ENCODE results near the gene RUSF1. TPM values are rescaled to one million over a fixed set of nuclear protein-coding genes. Genes with fewer than 3 reads are reported as not detected.
A peak's percentile ranks its signal among the peaks of the same experiment; 100 is the strongest.

RUSF1 gene
- total and polyA plus RNA-seq, 2 donors (not counting 1 experiment from before 2014, with no cell fraction given): 23.1 to 41.8 TPM

DNA sequence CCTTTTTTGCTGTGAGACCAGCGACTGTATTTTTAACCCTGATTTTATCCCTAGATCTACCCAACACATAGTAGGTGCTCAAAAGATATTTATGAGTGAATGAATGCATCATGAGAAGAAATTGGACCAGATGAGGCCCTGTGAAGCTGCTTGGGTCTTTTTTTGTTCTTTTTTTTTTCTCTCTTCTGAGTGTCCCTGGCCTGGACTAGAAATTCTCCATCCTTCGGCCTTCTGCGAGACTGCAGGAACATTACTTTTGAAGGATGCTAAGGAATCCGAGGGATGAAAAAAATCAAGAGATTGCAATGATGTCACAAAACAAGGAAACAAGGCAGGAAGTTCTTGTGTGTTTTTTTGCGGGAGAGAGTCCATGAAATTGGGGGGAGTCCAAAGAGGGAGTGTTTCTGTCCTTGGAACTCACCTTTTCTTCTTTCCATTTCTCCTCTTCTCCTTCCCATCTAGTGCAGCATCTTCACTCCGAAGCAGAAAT, 560 bp upstream of the RUSF1 start:
- DNase-seq (ENCODE audit: low read depth in 2 of 2): peak; percentile 57 to 65
- no peaks in the 10 kb centered on the region for H3K4me1 ChIP-seq (ENCODE audit: control insufficient read depth, extremely low read depth, insufficient read depth, low read length)
- peak overlapping the region; percentile 98 for H3K9ac ChIP-seq (ENCODE audit: insufficient read depth, low read length)
- peak overlapping the region; percentile 90 for H3K4me2 ChIP-seq (ENCODE audit: extremely low read depth, insufficient read depth, low read length)
- peak overlapping the region; percentile 81 to 96 (median 90) for H3K4me3 ChIP-seq (replicated peaks in 1 of 4; ENCODE audit: control extremely low read depth in 1 of 4, insufficient read depth in 1 of 4, low read depth in 3 of 4, low read length in 4 of 4)
- H3K79me2 ChIP-seq (ENCODE audit: control insufficient read depth, insufficient read depth, low read length): peaks cover 15% of the 10 kb centered on the region
- H3K9me3 ChIP-seq (ENCODE audit: control insufficient read depth, insufficient read depth, low read depth, low read length): no peaks in the 10 kb centered on the region
- TF ChIP-seq, protein P1, sequence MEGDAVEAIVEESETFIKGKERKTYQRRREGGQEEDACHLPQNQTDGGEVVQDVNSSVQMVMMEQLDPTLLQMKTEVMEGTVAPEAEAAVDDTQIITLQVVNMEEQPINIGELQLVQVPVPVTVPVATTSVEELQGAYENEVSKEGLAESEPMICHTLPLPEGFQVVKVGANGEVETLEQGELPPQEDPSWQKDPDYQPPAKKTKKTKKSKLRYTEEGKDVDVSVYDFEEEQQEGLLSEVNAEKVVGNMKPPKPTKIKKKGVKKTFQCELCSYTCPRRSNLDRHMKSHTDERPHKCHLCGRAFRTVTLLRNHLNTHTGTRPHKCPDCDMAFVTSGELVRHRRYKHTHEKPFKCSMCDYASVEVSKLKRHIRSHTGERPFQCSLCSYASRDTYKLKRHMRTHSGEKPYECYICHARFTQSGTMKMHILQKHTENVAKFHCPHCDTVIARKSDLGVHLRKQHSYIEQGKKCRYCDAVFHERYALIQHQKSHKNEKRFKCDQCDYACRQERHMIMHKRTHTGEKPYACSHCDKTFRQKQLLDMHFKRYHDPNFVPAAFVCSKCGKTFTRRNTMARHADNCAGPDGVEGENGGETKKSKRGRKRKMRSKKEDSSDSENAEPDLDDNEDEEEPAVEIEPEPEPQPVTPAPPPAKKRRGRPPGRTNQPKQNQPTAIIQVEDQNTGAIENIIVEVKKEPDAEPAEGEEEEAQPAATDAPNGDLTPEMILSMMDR (conservative IDR thresholded peaks at IDR 0.05 in 1 of 2, IDR thresholded peaks at IDR 0.05 in 1 of 2; ENCODE audit: low read depth in 1 of 2, low read length in 2 of 2): no peak
- no peak for TF ChIP-seq EZH2 (IDR thresholded peaks at IDR 0.05; ENCODE audit: low read length, missing control alignments)
- no peaks in the 10 kb centered on the region for H3K27me3 ChIP-seq (ENCODE audit: control insufficient read depth, insufficient read depth, low read length)
- H2AFZ ChIP-seq (ENCODE audit: low read length): peak overlapping the region; percentile 23
- no peaks in the 10 kb centered on the region for H4K20me1 ChIP-seq (ENCODE audit: control insufficient read depth, extremely low read depth, insufficient read depth, low read length)
- peak overlapping the region; percentile 97 for H3K27ac ChIP-seq (ENCODE audit: insufficient read depth, low read length)
- no peaks in the 10 kb centered on the region for H3K36me3 ChIP-seq (ENCODE audit: control insufficient read depth, insufficient read depth, low read length)

DNA sequence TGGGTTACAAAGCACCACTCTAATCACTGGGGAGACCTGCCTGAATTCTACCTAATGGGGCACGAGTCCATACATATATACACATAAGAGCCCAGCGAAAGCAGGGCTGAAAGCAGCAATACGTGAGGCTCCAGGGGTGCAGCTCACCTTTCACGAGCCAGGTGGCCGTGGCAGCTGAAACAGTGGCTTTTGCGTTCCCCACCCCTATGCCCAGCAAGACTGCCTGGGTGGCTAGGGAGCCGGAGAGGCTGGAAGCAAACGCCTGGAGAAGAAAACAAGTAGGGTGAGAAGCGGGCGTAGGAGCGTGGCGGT, 618 bp downstream of the RUSF1 start:
- H3K4me2 ChIP-seq (ENCODE audit: extremely low read depth, insufficient read depth, low read length): peak overlapping the region; percentile 75
- peak overlapping the region; percentile 98 for H3K9ac ChIP-seq (ENCODE audit: insufficient read depth, low read length)
- H3K36me3 ChIP-seq (ENCODE audit: control insufficient read depth, insufficient read depth, low read length): no peaks in the 10 kb centered on the region
- H4K20me1 ChIP-seq (ENCODE audit: control insufficient read depth, extremely low read depth, insufficient read depth, low read length): no peaks in the 10 kb centered on the region
- H3K79me2 ChIP-seq (ENCODE audit: control insufficient read depth, insufficient read depth, low read length): peaks cover 15% of the 10 kb centered on the region
- DNase-seq (ENCODE audit: low read depth in 2 of 2): no peak
- peak overlapping the region; percentile 97 for H3K27ac ChIP-seq (ENCODE audit: insufficient read depth, low read length)
- TF ChIP-seq, protein P1 (conservative IDR thresholded peaks at IDR 0.05 in 1 of 2, IDR thresholded peaks at IDR 0.05 in 1 of 2; ENCODE audit: low read depth in 1 of 2, low read length in 2 of 2): no peak
- no peak for TF ChIP-seq EZH2 (IDR thresholded peaks at IDR 0.05; ENCODE audit: low read length, missing control alignments)
- no peaks in the 10 kb centered on the region for H3K27me3 ChIP-seq (ENCODE audit: control insufficient read depth, insufficient read depth, low read length)
- no peaks in the 10 kb centered on the region for H3K4me1 ChIP-seq (ENCODE audit: control insufficient read depth, extremely low read depth, insufficient read depth, low read length)
- H2AFZ ChIP-seq (ENCODE audit: low read length): peak overlapping the region; percentile 56
- no peaks in the 10 kb centered on the region for H3K9me3 ChIP-seq (ENCODE audit: control insufficient read depth, insufficient read depth, low read depth, low read length)
- peak overlapping the region; percentile 81 to 96 (median 90) for H3K4me3 ChIP-seq (replicated peaks in 1 of 4; ENCODE audit: control extremely low read depth in 1 of 4, insufficient read depth in 1 of 4, low read depth in 3 of 4, low read length in 4 of 4)

DNA sequence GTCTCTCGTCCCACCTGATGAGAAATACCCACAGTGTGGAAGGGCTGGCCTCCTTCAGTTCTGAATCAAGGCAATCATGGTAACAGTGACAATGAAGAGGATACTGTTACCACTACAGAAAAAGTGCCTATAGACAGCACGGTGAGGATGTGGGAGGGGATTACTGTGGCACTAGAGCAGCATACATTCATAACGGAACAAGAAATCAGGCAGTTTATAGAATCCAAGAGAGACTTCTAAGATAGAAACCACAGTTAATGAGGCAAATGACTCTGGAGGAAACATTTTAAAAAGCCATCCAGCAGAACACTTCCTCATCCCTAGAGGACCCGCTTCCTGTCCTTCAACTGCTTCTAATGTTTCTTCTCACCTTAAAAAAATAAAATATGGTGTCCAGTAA, 2.7 kb downstream of the RUSF1 start:
- Histone ChIP-seq H3K4me2 (ENCODE audit: extremely low read depth, insufficient read depth, low read length) (no peak overlapping the region), H3K79me2 (ENCODE audit: control insufficient read depth, insufficient read depth, low read length) (peaks cover 15% of the 10 kb centered on the region), H3K9ac (ENCODE audit: insufficient read depth, low read length) (no peak overlapping the region), H3K9me3 (ENCODE audit: control insufficient read depth, insufficient read depth, low read depth, low read length) (no peaks in the 10 kb centered on the region), H2AFZ (ENCODE audit: low read length) (no peak overlapping the region), H3K36me3 (ENCODE audit: control insufficient read depth, insufficient read depth, low read length) (no peaks in the 10 kb centered on the region), H3K27ac (ENCODE audit: insufficient read depth, low read length) (no peak overlapping the region), H3K4me1 (ENCODE audit: control insufficient read depth, extremely low read depth, insufficient read depth, low read length) (no peaks in the 10 kb centered on the region), H4K20me1 (ENCODE audit: control insufficient read depth, extremely low read depth, insufficient read depth, low read length) (no peaks in the 10 kb centered on the region), H3K27me3 (ENCODE audit: control insufficient read depth, insufficient read depth, low read length) (no peaks in the 10 kb centered on the region), H3K4me3 (replicated peaks in 1 of 4; ENCODE audit: control extremely low read depth in 1 of 4, insufficient read depth in 1 of 4, low read depth in 3 of 4, low read length in 4 of 4) (no peak overlapping the region)
- DNase-seq (ENCODE audit: low read depth in 2 of 2): no peak
- TF ChIP-seq EZH2 (IDR thresholded peaks at IDR 0.05; ENCODE audit: low read length, missing control alignments): no peak
- TF ChIP-seq, protein P1 (conservative IDR thresholded peaks at IDR 0.05 in 1 of 2, IDR thresholded peaks at IDR 0.05 in 1 of 2; ENCODE audit: low read depth in 1 of 2, low read length in 2 of 2): no peak
